ENCODE measurements around the gene FOXA3.
A peak's percentile ranks its signal among the peaks of the same experiment; 100 is the strongest.

DNA sequence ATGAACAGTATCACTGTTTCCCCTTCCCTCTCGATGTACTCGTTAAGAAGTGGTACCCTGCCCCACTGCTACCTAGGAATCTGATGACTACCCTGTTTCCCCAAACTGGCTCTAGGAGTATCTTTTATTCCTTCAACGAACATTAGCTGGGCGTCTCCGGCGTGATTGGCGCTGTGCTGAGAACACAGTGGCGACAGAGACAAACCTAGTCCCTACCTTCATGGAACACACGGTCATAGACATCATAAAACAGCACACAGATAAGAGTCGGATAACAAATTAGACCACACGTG lies 1.9 kb upstream of the FOXA3 start:
- TF ChIP-seq, protein P1, sequence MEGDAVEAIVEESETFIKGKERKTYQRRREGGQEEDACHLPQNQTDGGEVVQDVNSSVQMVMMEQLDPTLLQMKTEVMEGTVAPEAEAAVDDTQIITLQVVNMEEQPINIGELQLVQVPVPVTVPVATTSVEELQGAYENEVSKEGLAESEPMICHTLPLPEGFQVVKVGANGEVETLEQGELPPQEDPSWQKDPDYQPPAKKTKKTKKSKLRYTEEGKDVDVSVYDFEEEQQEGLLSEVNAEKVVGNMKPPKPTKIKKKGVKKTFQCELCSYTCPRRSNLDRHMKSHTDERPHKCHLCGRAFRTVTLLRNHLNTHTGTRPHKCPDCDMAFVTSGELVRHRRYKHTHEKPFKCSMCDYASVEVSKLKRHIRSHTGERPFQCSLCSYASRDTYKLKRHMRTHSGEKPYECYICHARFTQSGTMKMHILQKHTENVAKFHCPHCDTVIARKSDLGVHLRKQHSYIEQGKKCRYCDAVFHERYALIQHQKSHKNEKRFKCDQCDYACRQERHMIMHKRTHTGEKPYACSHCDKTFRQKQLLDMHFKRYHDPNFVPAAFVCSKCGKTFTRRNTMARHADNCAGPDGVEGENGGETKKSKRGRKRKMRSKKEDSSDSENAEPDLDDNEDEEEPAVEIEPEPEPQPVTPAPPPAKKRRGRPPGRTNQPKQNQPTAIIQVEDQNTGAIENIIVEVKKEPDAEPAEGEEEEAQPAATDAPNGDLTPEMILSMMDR (IDR thresholded peaks at IDR 0.05; ENCODE audit: borderline replicate concordance, extremely low read depth, low read length, poor library complexity, severe bottlenecking) = peak; percentile 3
- TF ChIP-seq EZH2 (IDR thresholded peaks at IDR 0.05; ENCODE audit: borderline replicate concordance, low read depth, low read length, severe bottlenecking) = no peak
